ENCODE results near the gene GLB1L3. TPM values are rescaled to one million over a fixed set of nuclear protein-coding genes. Genes with fewer than 3 reads are reported as not detected.

Gene GLB1L3
- total and polyA plus RNA-seq, 11 donors, result not detected

DNA sequence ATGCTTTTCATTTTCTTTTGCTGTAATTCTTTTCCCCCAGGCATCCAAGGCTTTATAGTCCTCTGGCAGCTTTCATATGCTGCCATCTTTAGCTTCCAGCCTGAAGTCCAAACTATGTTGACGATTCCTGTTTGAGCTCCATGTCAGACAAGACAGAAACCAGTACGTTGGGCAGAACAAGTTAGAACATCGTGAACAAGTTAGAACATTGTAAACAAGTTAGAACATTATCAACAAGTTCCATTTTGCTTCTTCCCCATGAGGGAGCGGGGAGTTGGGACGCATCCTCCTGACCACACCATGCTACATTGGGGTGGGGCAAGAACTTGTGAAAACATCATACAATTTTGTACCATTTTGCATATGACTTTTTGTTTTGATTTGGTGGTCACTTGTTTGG, 79.5 kb downstream of the GLB1L3 start:
- 80 to 86% (median 81%) methylated on average over 5 of the region's 5 CpGs for WGBS, 4 donors
- ATAC-seq (no peak), DNase-seq (no peak)
- no peaks in the 10 kb centered on the region for H3K36me3 ChIP-seq
- intact Hi-C loops (cut with DNase I), result no loop called here
- peaks cover 0 to 18% (median 2%) of the 10 kb centered on the region in 9 donors for H3K27me3 ChIP-seq
- TF ChIP-seq, protein P1, sequence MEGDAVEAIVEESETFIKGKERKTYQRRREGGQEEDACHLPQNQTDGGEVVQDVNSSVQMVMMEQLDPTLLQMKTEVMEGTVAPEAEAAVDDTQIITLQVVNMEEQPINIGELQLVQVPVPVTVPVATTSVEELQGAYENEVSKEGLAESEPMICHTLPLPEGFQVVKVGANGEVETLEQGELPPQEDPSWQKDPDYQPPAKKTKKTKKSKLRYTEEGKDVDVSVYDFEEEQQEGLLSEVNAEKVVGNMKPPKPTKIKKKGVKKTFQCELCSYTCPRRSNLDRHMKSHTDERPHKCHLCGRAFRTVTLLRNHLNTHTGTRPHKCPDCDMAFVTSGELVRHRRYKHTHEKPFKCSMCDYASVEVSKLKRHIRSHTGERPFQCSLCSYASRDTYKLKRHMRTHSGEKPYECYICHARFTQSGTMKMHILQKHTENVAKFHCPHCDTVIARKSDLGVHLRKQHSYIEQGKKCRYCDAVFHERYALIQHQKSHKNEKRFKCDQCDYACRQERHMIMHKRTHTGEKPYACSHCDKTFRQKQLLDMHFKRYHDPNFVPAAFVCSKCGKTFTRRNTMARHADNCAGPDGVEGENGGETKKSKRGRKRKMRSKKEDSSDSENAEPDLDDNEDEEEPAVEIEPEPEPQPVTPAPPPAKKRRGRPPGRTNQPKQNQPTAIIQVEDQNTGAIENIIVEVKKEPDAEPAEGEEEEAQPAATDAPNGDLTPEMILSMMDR (IDR thresholded peaks at IDR 0.05), result no peak
- TF ChIP-seq POLR2A (IDR thresholded peaks at IDR 0.05), result no peak
- H3K4me1 ChIP-seq, result peaks cover 0 to 3% (median 0%) of the 10 kb centered on the region in 12 donors
- H3K9me3 ChIP-seq, result peaks cover 0 to 10% (median 0%) of the 10 kb centered on the region in 12 donors
- peak overlapping the region in 1 of 12 donors; percentile 39 for H3K27ac ChIP-seq
- no peak overlapping the region for H3K4me3 ChIP-seq

DNA sequence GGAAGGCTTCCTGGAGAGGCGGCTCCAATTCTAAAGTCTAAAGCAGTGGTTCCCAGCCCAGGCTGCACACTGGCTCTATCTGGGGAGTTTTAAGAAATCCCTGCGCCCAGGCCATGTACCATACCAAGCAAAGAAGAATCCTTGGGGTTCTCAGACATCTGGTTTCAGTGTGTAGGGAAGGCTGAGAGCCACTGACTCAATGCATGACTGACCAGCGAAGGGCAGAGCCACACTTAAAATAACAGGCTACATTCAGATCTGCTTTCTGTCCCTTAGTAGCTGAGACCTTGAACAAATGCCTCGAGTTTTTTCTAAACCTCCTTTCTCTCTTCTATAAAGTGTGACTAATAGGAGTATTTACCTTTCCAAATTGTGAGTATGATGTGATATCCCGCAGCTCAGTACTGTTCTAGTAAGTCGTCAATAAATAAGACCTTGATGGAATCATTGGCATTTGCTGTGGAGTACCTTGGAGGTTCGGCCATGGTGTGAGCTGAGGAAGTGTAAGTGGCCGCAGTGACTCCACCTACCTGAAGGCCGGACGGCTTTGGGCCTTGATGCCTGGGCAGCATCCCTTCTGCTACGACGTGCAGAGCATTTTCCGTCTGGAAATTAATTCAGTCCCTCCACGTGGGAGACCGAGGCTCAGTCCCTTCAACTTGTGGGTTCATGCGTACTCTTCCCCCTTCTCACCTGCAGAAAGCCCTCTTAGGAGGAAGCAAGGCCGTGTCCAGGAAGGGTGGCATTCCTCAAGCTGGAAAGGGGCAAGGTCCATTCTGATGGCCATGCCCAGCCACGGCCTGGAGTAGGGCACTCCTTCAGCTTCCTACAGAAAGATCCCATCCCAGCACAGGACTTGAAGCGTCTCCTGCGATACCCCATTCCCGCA, 80.7 kb downstream of the GLB1L3 start:
- no peak overlapping the region for H3K27ac ChIP-seq
- peaks cover 0 to 3% (median 0%) of the 10 kb centered on the region in 12 donors for H3K4me1 ChIP-seq
- no peak overlapping the region for H3K4me3 ChIP-seq
- H3K27me3 ChIP-seq, result peaks cover 0 to 30% (median 3%) of the 10 kb centered on the region in 9 donors
- WGBS, 4 donors, result 87 to 91% (median 88%) methylated on average over 15 to 21 of the region's 21 CpGs
- peaks cover 0 to 10% (median 0%) of the 10 kb centered on the region in 12 donors for H3K9me3 ChIP-seq
- TF ChIP-seq, protein P1 (IDR thresholded peaks at IDR 0.05), result no peak
- no peak for TF ChIP-seq POLR2A (IDR thresholded peaks at IDR 0.05)
- H3K36me3 ChIP-seq, result no peaks in the 10 kb centered on the region
- no peak for ATAC-seq
- intact Hi-C loops (cut with DNase I), result no loop called here
- DNase-seq, result no peak

DNA sequence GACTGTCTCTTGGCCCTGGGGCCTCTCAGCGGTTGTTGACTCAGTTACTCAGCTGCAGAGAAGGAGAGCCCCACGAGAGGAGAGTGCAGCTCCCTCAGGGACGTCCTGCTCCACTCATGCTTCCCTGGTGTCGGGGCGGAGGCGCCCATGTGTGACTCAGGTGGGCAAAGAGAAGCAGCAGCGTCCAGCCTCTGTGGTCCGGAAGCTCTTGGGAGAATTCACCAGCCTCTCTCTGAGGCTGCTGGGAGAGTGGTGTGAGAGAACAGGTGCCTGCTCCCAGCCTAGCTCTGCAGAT, 81.3 kb downstream of the GLB1L3 start:
- peaks cover 0 to 36% (median 7%) of the 10 kb centered on the region in 9 donors for H3K27me3 ChIP-seq
- DNase-seq, result no peak

More for the DNA sequence above, 81.3 kb downstream of the GLB1L3 start:
- Histone ChIP-seq H3K27ac (no peak overlapping the region), H3K4me1 (peaks cover 0 to 3% (median 0%) of the 10 kb centered on the region in 12 donors), H3K9me3 (peaks cover 0 to 10% (median 0%) of the 10 kb centered on the region in 12 donors), H3K36me3 (no peaks in the 10 kb centered on the region), H3K4me3 (no peak overlapping the region)
- intact Hi-C loops (cut with DNase I), result no loop called here
- WGBS, 4 donors, result 73 to 87% (median 83%) methylated on average over 3 to 8 of the region's 8 CpGs
- ATAC-seq, result no peak
- no peak for TF ChIP-seq POLR2A (IDR thresholded peaks at IDR 0.05)
- TF ChIP-seq, protein P1 (IDR thresholded peaks at IDR 0.05), result no peak

Data from heart left ventricle (tissue), 16 donors.